Astrocyte (in vitro differentiated cells and primary cell): ENCODE data around the gene LEP. TPM values are rescaled to one million over a fixed set of nuclear protein-coding genes. Genes with fewer than 3 reads are reported as not detected.

Experiments used
- DNase-seq: peaks from one replicate; pipeline ENCODE4 v3.0.0-alpha.2; 2010; ENCODE audit warnings: low read depth
- FAIRE-seq: peaks from 2 replicates; lab custom pipeline; 2011; peaks lifted over from hg19 to GRCh38; lab: Jason Lieb, UNC
- H2AFZ ChIP-seq: 2 replicates; pipeline ENCODE4 v1.6.0; 2012; ENCODE audit warnings: low read depth, low read length, inconsistent platforms
- H3K27ac ChIP-seq: 2 replicates; pipeline ENCODE4 v1.5.1; 2011; ENCODE audit warnings: low read depth, low read length, inconsistent platforms
- H3K27me3 ChIP-seq: 2 replicates; pipeline ENCODE4 v1.6.0; 2011; ENCODE audit warnings: low read length, inconsistent platforms; ENCODE audit not compliant: insufficient read depth
- H3K36me3 ChIP-seq: 2 replicates; pipeline ENCODE4 v1.5.1; 2011; ENCODE audit warnings: low read length, inconsistent platforms; ENCODE audit not compliant: insufficient read depth
- H3K4me1 ChIP-seq: 2 replicates; pipeline ENCODE4 v1.5.1; 2011; ENCODE audit warnings: low read length, inconsistent platforms; ENCODE audit not compliant: insufficient read depth
- H3K4me2 ChIP-seq: 2 replicates; pipeline ENCODE4 v1.6.0; 2012; ENCODE audit warnings: low read length, inconsistent platforms
- H3K4me3 ChIP-seq: 2 replicates; pipeline ENCODE4 v1.5.1; 2011; ENCODE audit warnings: low read depth, mild to moderate bottlenecking, low read length, inconsistent platforms; ENCODE audit not compliant: insufficient read depth
- H3K79me2 ChIP-seq: 2 replicates; pipeline ENCODE4 v1.6.0; 2012; ENCODE audit warnings: mild to moderate bottlenecking, low read length, inconsistent platforms; ENCODE audit not compliant: insufficient read depth
- H3K9ac ChIP-seq: 2 replicates; pipeline ENCODE4 v1.6.0; 2012; ENCODE audit warnings: mild to moderate bottlenecking, low read length, inconsistent platforms
- H3K9me3 ChIP-seq: 2 replicates; pipeline ENCODE4 v1.5.1; 2012; ENCODE audit warnings: low read depth, mild to moderate bottlenecking, low read length, inconsistent platforms; ENCODE audit not compliant: insufficient read depth
- H4K20me1 ChIP-seq: 2 replicates; pipeline ENCODE4 v1.6.0; 2012; ENCODE audit warnings: low read length, inconsistent platforms; ENCODE audit not compliant: insufficient read depth
- H3K27ac Mint-ChIP-seq: one replicate; pipeline ENCODE4 v1.8.0; 2021; ENCODE audit warnings: mild to moderate bottlenecking, mixed read lengths; ENCODE audit not compliant: unreplicated experiment
- H3K27me3 Mint-ChIP-seq: one replicate; pipeline ENCODE4 v1.8.0; 2021; ENCODE audit warnings: low read depth, mixed read lengths; ENCODE audit not compliant: unreplicated experiment
- H3K36me3 Mint-ChIP-seq: one replicate; pipeline ENCODE4 v1.8.0; 2021; ENCODE audit warnings: low read depth, mixed read lengths; ENCODE audit not compliant: unreplicated experiment
- H3K4me1 Mint-ChIP-seq: one replicate; pipeline ENCODE4 v1.8.0; 2021; ENCODE audit warnings: low read depth, mixed read lengths; ENCODE audit not compliant: unreplicated experiment
- H3K4me3 Mint-ChIP-seq: one replicate; pipeline ENCODE4 v1.8.0; 2021; ENCODE audit warnings: mild to moderate bottlenecking, moderate library complexity, mixed read lengths; ENCODE audit not compliant: unreplicated experiment
- H3K9me3 Mint-ChIP-seq: one replicate; pipeline ENCODE4 v1.8.0; 2021; ENCODE audit warnings: mild to moderate bottlenecking, mixed read lengths; ENCODE audit not compliant: unreplicated experiment
- CTCF ChIP-seq: IDR thresholded peaks from 2 replicates; pipeline ENCODE4 v1.5.1; 2011; ENCODE audit warnings: low read depth, mild to moderate bottlenecking, inconsistent platforms, low read length, moderate library complexity; ENCODE audit not compliant: insufficient read depth
- EZH2 ChIP-seq: IDR thresholded peaks from 2 replicates; pipeline ENCODE4 v1.6.1; 2012; ENCODE audit warnings: mild to moderate bottlenecking, low read length, inconsistent platforms; ENCODE audit not compliant: insufficient read depth
- total RNA-seq: library from RNA; stranded (reverse); gene quantifications from 2 replicates; pipeline ENCODE4 v1.2.1, GENCODE V29; 2021

LEP gene
- total RNA-seq, 1 donor from 2014 or later = not detected

GRCh38 chr7:128204455-128204854, 36.6 kb upstream of the LEP start:
- no peak overlapping the region for H3K27ac ChIP-seq
- H3K4me3 ChIP-seq = no peak overlapping the region
- H2AFZ ChIP-seq = no peak overlapping the region
- no peak overlapping the region for H3K9ac ChIP-seq
- Mint-ChIP-seq H3K9me3 (peaks cover 11% of the 10 kb centered on the region), H3K27me3 (peaks cover 62% of the 10 kb centered on the region), H3K4me1 (peaks cover 4% of the 10 kb centered on the region), H3K36me3 (no peaks in the 10 kb centered on the region), H3K27ac (no peak overlapping the region), H3K4me3 (no peak overlapping the region)
- H4K20me1 ChIP-seq = no peaks in the 10 kb centered on the region
- no peak overlapping the region for H3K4me2 ChIP-seq
- FAIRE-seq (no peak), DNase-seq (no peak)
- no peaks in the 10 kb centered on the region for H3K36me3 ChIP-seq
- H3K79me2 ChIP-seq = no peaks in the 10 kb centered on the region
- no peak for TF ChIP-seq EZH2
- TF ChIP-seq CTCF = no peak
- no peaks in the 10 kb centered on the region for H3K9me3 ChIP-seq
- no peaks in the 10 kb centered on the region for H3K4me1 ChIP-seq
- H3K27me3 ChIP-seq = peaks cover 62% of the 10 kb centered on the region

- H3K27me3 ChIP-seq = peaks cover 62% of the 10 kb centered on the region
- Mint-ChIP-seq H3K27me3 (peaks cover 61% of the 10 kb centered on the region), H3K27ac (no peak overlapping the region), H3K9me3 (peaks cover 10% of the 10 kb centered on the region), H3K4me1 (peaks cover 4% of the 10 kb centered on the region), H3K36me3 (no peaks in the 10 kb centered on the region), H3K4me3 (no peak overlapping the region)
- no peaks in the 10 kb centered on the region for H3K4me1 ChIP-seq
- no peaks in the 10 kb centered on the region for H4K20me1 ChIP-seq
- DNase-seq (no peak), FAIRE-seq (no peak)
- TF ChIP-seq CTCF = no peak
- TF ChIP-seq EZH2 = no peak
- H3K9ac ChIP-seq = no peak overlapping the region
- no peak overlapping the region for H3K27ac ChIP-seq
- no peaks in the 10 kb centered on the region for H3K79me2 ChIP-seq
- no peak overlapping the region for H2AFZ ChIP-seq
- no peaks in the 10 kb centered on the region for H3K9me3 ChIP-seq
- no peaks in the 10 kb centered on the region for H3K36me3 ChIP-seq
- H3K4me2 ChIP-seq = no peak overlapping the region
- H3K4me3 ChIP-seq = no peak overlapping the region
These were observed 36.0 kb upstream of the LEP start for GRCh38 chr7:128205068-128205467.

- no peak for TF ChIP-seq EZH2
- TF ChIP-seq CTCF = no peak
- no peak overlapping the region for H3K27ac ChIP-seq
- H3K27ac Mint-ChIP-seq = no peak overlapping the region
- no peak overlapping the region for H3K4me3 ChIP-seq
- H3K9me3 Mint-ChIP-seq = peaks cover 6% of the 10 kb centered on the region
- H2AFZ ChIP-seq = no peak overlapping the region
- H3K4me3 Mint-ChIP-seq = no peak overlapping the region
- no peaks in the 10 kb centered on the region for H3K36me3 ChIP-seq
- no peaks in the 10 kb centered on the region for H3K9me3 ChIP-seq
- H3K79me2 ChIP-seq = no peaks in the 10 kb centered on the region
- H3K36me3 Mint-ChIP-seq = no peaks in the 10 kb centered on the region
- no peak for FAIRE-seq
- H3K27me3 Mint-ChIP-seq = peaks cover 57% of the 10 kb centered on the region
- no peaks in the 10 kb centered on the region for H4K20me1 ChIP-seq
- H3K4me2 ChIP-seq = no peak overlapping the region
- DNase-seq = no peak
- peaks cover 62% of the 10 kb centered on the region for H3K27me3 ChIP-seq
- peaks cover 4% of the 10 kb centered on the region for H3K4me1 Mint-ChIP-seq
- H3K9ac ChIP-seq = no peak overlapping the region
- no peaks in the 10 kb centered on the region for H3K4me1 ChIP-seq
These were observed 34.9 kb upstream of the LEP start for GRCh38 chr7:128206017-128206746.
